ENCODE data around the gene CNOT4.

The CNOT4 gene

GRCh38 chr7:135389971-135390370 is 119.9 kb downstream of the CNOT4 start:
- no peak for DNase-seq

- DNase-seq, result no peak
These were observed 121.3 kb downstream of the CNOT4 start for GRCh38 chr7:135388616-135389015.

GRCh38 chr7:135386776-135387175 is 123.1 kb downstream of the CNOT4 start:
- DNase-seq, result no peak

- DNase-seq, result no peak
These were observed 123.7 kb downstream of the CNOT4 start for GRCh38 chr7:135386181-135386580.

GRCh38 chr7:135385209-135385608 is 124.7 kb downstream of the CNOT4 start:
- DNase-seq, result no peak

- no peak for DNase-seq
These were observed 126.3 kb downstream of the CNOT4 start for GRCh38 chr7:135383525-135384175.

GRCh38 chr7:135382173-135382572 is 127.7 kb downstream of the CNOT4 start:
- DNase-seq, result no peak

GRCh38 chr7:135381369-135381768 is 128.5 kb downstream of the CNOT4 start:
- no peak for DNase-seq

- DNase-seq, result no peak
These were observed 129.6 kb downstream of the CNOT4 start for GRCh38 chr7:135380351-135380750.

- DNase-seq, result no peak
These were observed 132.7 kb downstream of the CNOT4 start for GRCh38 chr7:135377171-135377570.

- no peak for DNase-seq
These were observed 133.8 kb downstream of the CNOT4 start for GRCh38 chr7:135375908-135376699.

GRCh38 chr7:135374736-135375135 is 135.2 kb downstream of the CNOT4 start:
- DNase-seq, result no peak

GRCh38 chr7:135372222-135372621 is 137.7 kb downstream of the CNOT4 start:
- no peak for DNase-seq

- DNase-seq, result no peak
These were observed 139.2 kb downstream of the CNOT4 start for GRCh38 chr7:135370656-135371055.

GRCh38 chr7:135369405-135369804 is 140.5 kb downstream of the CNOT4 start:
- DNase-seq, result no peak

- DNase-seq, result no peak
These were observed 141.3 kb downstream of the CNOT4 start for GRCh38 chr7:135368416-135369186.

GRCh38 chr7:135366843-135367508 is 142.9 kb downstream of the CNOT4 start:
- no peak for DNase-seq

- no peak for DNase-seq
These were observed 144.2 kb downstream of the CNOT4 start for GRCh38 chr7:135365721-135366120.

GRCh38 chr7:135364206-135364605 is 145.7 kb downstream of the CNOT4 start:
- no peak for DNase-seq

- DNase-seq, result no peak
These were observed 147.0 kb downstream of the CNOT4 start for GRCh38 chr7:135362871-135363270.

- no peak for DNase-seq
These were observed 148.1 kb downstream of the CNOT4 start for GRCh38 chr7:135361788-135362187.

GRCh38 chr7:135359615-135360014 is 150.3 kb downstream of the CNOT4 start:
- DNase-seq, result no peak

- DNase-seq, result no peak
These were observed 154.4 kb downstream of the CNOT4 start for GRCh38 chr7:135355377-135356048.

Measured in CD4-positive, alpha-beta T cell treated with Interleukin-12 subunit alpha and Interleukin-12 subunit beta, for 1 hour (primary cell).